GM12875 (cell line): Measurements from ENCODE around the gene SIK3.

Experiments used
- H3K4me3 ChIP-seq: one replicate; pipeline ENCODE4 v1.5.1; 2011; ENCODE audit warnings: low read depth, low read length, control low read depth
- TF ChIP-seq, protein P1 (sequence below): IDR thresholded peaks from 2 replicates; pipeline ENCODE4 v1.5.1; 2011; ENCODE audit warnings: low read depth, mild to moderate bottlenecking, control low read depth, inconsistent platforms, low read length, moderate library complexity, borderline replicate concordance; ENCODE audit not compliant: insufficient read depth

Gene SIK3

DNA sequence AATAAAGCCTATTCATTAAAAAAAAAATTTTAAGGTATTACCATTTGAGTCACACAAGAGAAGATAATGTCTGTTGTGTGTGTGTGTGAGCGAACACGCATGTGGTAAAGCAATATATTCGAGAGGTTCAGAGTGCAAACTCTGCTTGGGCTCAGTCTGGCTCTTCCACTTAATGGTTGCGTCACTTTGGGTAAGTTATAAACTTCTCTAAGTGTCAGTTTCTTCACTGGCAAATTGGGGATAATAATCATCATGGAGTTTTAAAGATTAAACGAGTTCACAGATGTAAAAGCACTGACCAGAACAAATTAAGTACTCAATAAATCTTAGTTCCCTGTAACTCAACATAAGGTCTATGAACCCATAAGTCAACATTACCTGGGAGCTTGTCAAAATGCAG lies 37.0 kb downstream of the SIK3 start:
- TF ChIP-seq, protein P1, sequence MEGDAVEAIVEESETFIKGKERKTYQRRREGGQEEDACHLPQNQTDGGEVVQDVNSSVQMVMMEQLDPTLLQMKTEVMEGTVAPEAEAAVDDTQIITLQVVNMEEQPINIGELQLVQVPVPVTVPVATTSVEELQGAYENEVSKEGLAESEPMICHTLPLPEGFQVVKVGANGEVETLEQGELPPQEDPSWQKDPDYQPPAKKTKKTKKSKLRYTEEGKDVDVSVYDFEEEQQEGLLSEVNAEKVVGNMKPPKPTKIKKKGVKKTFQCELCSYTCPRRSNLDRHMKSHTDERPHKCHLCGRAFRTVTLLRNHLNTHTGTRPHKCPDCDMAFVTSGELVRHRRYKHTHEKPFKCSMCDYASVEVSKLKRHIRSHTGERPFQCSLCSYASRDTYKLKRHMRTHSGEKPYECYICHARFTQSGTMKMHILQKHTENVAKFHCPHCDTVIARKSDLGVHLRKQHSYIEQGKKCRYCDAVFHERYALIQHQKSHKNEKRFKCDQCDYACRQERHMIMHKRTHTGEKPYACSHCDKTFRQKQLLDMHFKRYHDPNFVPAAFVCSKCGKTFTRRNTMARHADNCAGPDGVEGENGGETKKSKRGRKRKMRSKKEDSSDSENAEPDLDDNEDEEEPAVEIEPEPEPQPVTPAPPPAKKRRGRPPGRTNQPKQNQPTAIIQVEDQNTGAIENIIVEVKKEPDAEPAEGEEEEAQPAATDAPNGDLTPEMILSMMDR: no peak
- H3K4me3 ChIP-seq: no peak overlapping the region

DNA sequence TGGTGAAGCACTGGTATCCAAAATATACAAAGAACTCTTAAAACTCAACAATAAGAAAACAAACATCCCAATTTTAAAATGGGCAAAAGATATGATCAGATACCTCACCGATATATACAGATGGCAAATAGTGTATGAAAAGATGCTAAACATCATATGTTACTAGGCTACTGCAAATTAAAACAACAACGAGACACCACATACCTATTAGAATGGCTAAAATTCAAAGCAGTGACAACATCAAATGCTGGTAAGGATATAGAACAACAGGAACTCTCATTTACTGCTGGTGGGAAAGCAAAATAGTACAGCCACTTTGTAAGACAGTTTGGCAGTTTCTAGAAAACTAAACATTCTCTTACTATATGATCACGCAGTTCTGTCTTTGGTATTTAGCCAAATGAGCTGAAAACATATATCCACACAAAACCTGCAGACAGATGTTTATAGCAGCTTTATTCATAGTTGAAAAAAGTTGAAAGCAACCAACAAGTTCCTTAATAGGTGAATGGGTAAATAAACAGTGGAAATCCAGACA lies 38.5 kb downstream of the SIK3 start:
- TF ChIP-seq, protein P1: no peak
- H3K4me3 ChIP-seq: no peak overlapping the region

DNA sequence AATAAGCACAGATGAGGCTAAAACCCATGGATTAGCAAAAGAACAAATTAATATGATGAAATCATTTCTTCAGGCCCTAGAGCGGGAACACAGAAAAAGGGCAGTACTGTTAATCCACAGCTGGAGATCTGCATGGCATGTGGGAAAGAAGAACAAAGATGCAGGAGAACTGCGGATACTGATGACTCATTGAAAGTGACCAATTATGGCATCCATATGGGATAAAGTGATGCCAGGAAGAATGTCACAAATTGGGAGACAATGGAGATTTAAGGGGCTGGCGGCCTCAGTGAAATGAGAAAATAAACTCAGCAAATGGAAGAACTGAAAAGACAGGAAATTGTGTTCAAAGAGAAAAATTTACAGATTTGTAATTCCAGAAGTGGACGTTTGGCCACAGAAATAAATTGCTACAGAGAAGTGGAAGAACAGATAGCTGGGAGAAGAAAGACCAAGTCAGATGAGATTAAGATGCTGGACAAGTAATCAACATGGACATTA lies 39.4 kb downstream of the SIK3 start:
- TF ChIP-seq, protein P1: no peak
- no peak overlapping the region for H3K4me3 ChIP-seq

DNA sequence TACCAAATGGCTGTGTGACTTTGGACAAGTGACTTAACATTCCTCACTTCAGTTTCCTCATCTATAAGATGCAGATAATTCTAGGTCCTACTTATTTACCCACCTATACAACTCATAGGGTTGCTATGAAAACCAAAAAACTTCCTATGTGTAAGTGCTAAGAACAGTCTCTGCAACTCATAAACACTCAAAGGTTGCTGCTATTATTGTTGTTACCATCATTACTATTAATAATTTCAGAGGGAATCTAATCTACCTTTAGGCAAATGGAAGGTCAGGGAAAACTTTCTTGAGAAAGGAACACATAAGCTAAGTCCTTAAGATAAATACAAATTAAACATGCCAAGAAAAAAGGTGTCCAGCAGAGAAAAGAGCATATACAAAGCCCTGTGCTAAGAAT lies 40.5 kb downstream of the SIK3 start:
- H3K4me3 ChIP-seq: no peak overlapping the region
- TF ChIP-seq, protein P1: no peak

DNA sequence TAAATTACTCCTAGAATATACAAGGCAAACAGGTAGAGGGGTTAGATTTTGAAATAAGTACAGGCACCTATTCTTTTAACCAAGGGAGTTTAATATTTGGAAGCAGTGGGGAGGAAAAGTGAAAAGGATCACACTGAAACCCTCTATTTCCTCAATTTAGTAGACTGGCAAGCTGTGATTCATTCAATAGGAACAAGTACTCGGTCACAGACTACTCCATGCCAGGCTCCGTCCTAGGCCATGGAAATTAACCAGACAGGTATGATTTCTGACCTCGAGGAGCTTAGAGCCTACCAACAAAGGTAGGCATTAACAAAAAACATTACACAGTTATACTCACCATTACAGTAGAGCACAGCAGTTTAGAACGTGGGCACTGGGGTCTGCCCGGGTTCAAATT lies 40.9 kb downstream of the SIK3 start:
- H3K4me3 ChIP-seq: no peak overlapping the region
- TF ChIP-seq, protein P1: no peak

DNA sequence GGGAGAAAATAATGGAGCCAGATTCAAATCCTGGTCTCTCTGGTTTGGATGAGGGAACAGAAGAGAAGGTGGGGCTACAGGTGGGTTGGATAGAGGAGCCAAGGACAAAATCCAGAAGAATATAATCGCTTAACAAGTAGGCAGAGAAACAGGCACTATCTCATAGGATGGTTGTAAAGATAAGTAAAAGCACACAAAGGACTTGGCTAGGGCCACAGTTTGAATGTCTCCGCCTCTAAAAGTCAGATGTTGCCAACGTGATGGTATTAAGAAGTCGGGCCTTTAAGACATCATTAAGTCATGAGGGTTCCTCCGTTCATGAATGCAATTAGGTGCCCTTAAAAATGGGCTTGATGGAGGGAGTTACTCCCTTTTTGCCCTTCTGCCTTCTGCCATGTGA lies 42.8 kb downstream of the SIK3 start:
- TF ChIP-seq, protein P1: no peak
- H3K4me3 ChIP-seq: no peak overlapping the region

DNA sequence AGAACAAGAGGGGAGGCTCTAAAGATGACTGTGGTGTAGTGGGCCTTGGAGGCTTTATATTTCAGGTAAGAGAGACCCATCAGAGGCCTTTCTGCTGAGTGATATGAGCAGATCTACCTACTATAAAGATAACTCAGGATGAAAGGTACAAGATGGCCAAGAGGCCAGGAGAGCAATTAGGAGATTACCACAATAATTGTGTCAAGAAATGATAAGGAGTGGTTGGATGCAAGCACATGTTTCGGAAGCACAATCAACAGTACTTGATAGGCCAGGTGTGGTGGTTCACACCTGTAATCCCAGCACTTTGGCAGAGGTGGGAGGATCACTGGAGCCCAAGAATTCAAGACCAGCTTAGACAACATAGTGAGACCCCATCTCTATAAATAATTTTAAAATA lies 43.8 kb downstream of the SIK3 start:
- no peak overlapping the region for H3K4me3 ChIP-seq
- TF ChIP-seq, protein P1: no peak
